Suprapubic skin (tissue), 4 donors: ENCODE measurements around the gene SLC12A8. TPM values are rescaled to one million over a fixed set of nuclear protein-coding genes. Genes with fewer than 3 reads are reported as not detected.

ENCODE experiments used
- DNase-seq, 2 donors: peaks; one replicate each; pipeline ENCODE4 v3.0.0-alpha.2; 2019; ENCODE audit warnings: low spot score in 2 of 2
- H3K27ac ChIP-seq: fragments of 200-600 bp; sonication (generic); one replicate; pipeline ENCODE4 v1.5.1; 2019
- H3K27me3 ChIP-seq: fragments of 200-600 bp; sonication (generic); one replicate; pipeline ENCODE4 v1.5.1; 2019
- H3K36me3 ChIP-seq: fragments of 200-600 bp; sonication (generic); one replicate; pipeline ENCODE4 v1.5.1; 2019
- H3K4me1 ChIP-seq: fragments of 200-600 bp; sonication (generic); one replicate; pipeline ENCODE4 v1.5.1; 2019
- H3K4me3 ChIP-seq: fragments of 200-600 bp; sonication (generic); one replicate; pipeline ENCODE4 v1.5.1; 2019; ENCODE audit warnings: mild to moderate bottlenecking
- H3K9me3 ChIP-seq: fragments of 200-600 bp; sonication (generic); one replicate; pipeline ENCODE4 v1.5.1; 2019
- EP300 ChIP-seq: sonication (generic); formaldehyde crosslinking; IDR thresholded peaks from one replicate; pipeline ENCODE4 v1.6.1; 2017; ENCODE audit warnings: antibody characterized with exemption
- POLR2A ChIP-seq, 2 donors: fragments of 450-650 bp; IDR thresholded peaks; one replicate each; pipeline ENCODE4 v1.6.1; 2017; ENCODE audit warnings: antibody characterized with exemption in 2 of 2, mild to moderate bottlenecking in 2 of 2, moderate library complexity in 2 of 2
- POLR2AphosphoS5 ChIP-seq, 3 donors: sonication (generic); formaldehyde crosslinking; IDR thresholded peaks; one replicate each; pipeline ENCODE4 v1.6.1; 2017; ENCODE audit warnings: antibody characterized with exemption in 3 of 3
- WGBS: methylation state at CpG from one replicate; pipeline ENCODE4 v1.1.5; 2018; 5-methylcytosine and 5-hydroxymethylcytosine counted together
- total RNA-seq, 4 donors: library from RNA; depleted of rRNA; stranded (reverse); fragments of >200 nt; gene quantifications; one replicate each; pipeline ENCODE4 v1.1.0, GENCODE V29; 2016
- TF ChIP-seq, protein P1 (sequence below), 2 donors: fragments of 200-600 bp in 1 of 2; fragments of 450-650 bp in 1 of 2; sonication (generic) in 1 of 2; IDR thresholded peaks; one replicate each; pipeline ENCODE4 v1.5.1; 2016 to 2019; ENCODE audit warnings: antibody characterized with exemption in 2 of 2, mild to moderate bottlenecking in 1 of 2, moderate library complexity in 1 of 2

The SLC12A8 gene
- total RNA-seq, 4 donors from 2014 or later: 2.5 to 5.8 (median 4.4) TPM

DNA sequence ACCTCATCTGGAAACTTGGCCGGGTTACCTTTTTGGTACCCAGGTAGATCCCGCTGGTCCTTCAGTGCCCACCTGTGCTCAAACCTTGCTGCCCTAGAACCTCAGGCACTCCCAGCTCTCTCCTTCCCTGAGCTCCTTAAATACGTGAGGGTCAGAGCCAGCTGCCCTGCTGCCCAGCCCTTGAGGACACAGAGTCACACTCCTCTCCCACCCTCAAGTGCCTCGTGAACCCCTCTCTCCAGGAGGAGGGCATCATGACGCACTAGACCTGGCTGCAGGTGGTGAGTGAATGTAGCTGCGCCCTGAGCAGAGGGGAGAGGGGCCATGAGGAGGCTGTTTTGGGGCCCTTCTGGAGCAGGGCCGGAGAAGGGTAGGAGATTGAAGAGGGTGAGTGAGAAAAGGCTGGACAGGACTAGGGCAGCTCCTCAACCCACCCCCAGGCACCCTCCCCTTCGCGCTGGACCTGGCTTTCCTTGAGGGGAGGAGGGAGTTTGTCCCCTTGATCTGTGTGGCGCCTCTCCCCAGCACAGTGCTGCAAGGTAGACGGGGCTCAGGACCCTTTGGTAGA lies 941 bp downstream of the SLC12A8 start:
- H3K4me1 ChIP-seq: peaks cover 18% of the 10 kb centered on the region
- no peaks in the 10 kb centered on the region for H3K36me3 ChIP-seq
- no peak overlapping the region for H3K27ac ChIP-seq
- WGBS: 74% methylated on average over 11 of the region's 11 CpGs
- DNase-seq: no peak
- H3K4me3 ChIP-seq: peak overlapping the region; percentile 63
- no peaks in the 10 kb centered on the region for H3K9me3 ChIP-seq
- TF ChIP-seq POLR2A (IDR thresholded peaks at IDR 0.05) (no peak), EP300 (no peak), POLR2AphosphoS5 (IDR thresholded peaks at IDR 0.05) (no peak)
- TF ChIP-seq, protein P1, sequence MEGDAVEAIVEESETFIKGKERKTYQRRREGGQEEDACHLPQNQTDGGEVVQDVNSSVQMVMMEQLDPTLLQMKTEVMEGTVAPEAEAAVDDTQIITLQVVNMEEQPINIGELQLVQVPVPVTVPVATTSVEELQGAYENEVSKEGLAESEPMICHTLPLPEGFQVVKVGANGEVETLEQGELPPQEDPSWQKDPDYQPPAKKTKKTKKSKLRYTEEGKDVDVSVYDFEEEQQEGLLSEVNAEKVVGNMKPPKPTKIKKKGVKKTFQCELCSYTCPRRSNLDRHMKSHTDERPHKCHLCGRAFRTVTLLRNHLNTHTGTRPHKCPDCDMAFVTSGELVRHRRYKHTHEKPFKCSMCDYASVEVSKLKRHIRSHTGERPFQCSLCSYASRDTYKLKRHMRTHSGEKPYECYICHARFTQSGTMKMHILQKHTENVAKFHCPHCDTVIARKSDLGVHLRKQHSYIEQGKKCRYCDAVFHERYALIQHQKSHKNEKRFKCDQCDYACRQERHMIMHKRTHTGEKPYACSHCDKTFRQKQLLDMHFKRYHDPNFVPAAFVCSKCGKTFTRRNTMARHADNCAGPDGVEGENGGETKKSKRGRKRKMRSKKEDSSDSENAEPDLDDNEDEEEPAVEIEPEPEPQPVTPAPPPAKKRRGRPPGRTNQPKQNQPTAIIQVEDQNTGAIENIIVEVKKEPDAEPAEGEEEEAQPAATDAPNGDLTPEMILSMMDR (IDR thresholded peaks at IDR 0.05): no peak
- H3K27me3 ChIP-seq: peaks cover 27% of the 10 kb centered on the region

DNA sequence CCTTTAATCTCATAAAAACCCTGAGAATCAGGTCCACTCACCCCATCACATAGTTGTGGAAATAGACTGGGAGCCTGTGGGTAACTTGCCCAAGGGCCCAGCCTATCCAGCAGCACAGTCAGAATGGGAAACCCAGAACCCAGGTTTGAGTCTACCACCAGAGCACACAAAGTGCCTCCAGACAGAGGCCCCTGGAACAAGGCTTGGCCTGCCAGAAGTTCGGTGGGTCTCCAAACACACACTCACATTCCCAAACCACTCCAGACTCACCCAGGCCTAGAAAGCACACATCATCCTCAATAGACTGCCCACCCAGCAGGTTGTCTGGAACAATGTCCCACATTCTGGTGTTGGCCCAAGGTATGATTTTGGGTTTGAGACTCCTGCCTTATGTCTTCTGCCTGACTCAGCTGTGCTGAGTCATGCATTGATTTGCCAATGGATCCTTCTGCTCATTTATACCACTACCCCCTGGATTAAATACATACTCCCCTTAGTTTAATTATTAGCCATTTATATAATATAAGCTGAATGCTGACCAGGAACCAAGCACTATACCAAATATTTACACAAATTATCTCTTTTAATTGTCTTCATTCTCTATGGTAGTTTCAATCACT lies 4.5 kb downstream of the SLC12A8 start:
- Histone ChIP-seq H3K27ac (no peak overlapping the region), H3K4me3 (no peak overlapping the region), H3K9me3 (no peaks in the 10 kb centered on the region), H3K36me3 (no peaks in the 10 kb centered on the region), H3K4me1 (peaks cover 16% of the 10 kb centered on the region), H3K27me3 (peaks cover 19% of the 10 kb centered on the region)
- TF ChIP-seq EP300: no peak
- no peak for TF ChIP-seq POLR2AphosphoS5 (IDR thresholded peaks at IDR 0.05)
- TF ChIP-seq, protein P1 (IDR thresholded peaks at IDR 0.05): no peak
- TF ChIP-seq POLR2A (IDR thresholded peaks at IDR 0.05): no peak
- 83% methylated on average over 1 of the region's 1 CpG for WGBS
- DNase-seq: no peak

DNA sequence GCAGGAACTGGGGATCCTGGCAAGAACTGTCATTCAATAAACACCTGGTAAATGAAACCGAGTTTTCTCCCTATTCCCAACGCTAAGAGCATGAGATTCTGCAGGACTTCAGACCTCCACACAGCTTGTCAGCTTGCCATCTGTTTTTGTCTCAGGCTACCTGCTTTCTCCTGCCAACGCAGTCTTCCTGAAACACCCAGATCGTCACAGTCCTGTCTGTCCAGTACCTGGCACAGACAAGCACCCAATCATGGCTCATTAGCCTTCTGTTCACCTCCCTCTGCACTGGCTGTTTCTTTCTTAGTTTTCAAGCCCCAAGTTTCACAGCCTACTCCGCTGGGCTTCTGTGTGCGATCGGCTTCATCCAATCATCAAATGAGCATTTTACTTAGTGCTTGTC lies 5.0 kb downstream of the SLC12A8 start:
- H3K4me1 ChIP-seq: peaks cover 11% of the 10 kb centered on the region
- peaks cover 14% of the 10 kb centered on the region for H3K27me3 ChIP-seq
- no peak overlapping the region for H3K27ac ChIP-seq
- TF ChIP-seq POLR2AphosphoS5 (IDR thresholded peaks at IDR 0.05): no peak
- TF ChIP-seq EP300: no peak
- TF ChIP-seq POLR2A (IDR thresholded peaks at IDR 0.05): no peak
- TF ChIP-seq, protein P1 (IDR thresholded peaks at IDR 0.05): no peak
- no peaks in the 10 kb centered on the region for H3K36me3 ChIP-seq
- H3K4me3 ChIP-seq: no peak overlapping the region
- DNase-seq: no peak
- no peaks in the 10 kb centered on the region for H3K9me3 ChIP-seq
- WGBS: 74% methylated on average over 7 of the region's 7 CpGs

DNA sequence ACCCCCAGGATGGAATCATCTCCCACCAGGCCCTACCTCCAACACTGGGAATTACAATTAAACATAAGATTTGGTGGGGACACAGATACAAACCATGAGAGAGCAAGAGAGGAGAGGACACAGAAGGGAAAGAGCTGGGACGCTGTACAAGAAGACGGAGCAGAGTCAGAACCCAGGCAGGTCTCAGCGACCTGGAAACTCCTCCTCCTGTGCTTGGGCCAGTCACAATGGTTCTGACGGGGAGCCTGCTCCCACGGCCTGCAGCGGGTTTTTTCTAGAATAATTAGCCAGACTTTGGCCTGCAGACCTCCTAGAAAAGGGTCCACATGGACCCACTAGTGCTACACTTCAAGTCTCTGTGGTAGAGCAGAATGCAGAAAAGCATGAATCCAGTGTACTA lies 5.6 kb downstream of the SLC12A8 start:
- Histone ChIP-seq H3K36me3 (no peaks in the 10 kb centered on the region), H3K4me1 (peaks cover 5% of the 10 kb centered on the region), H3K4me3 (no peak overlapping the region), H3K9me3 (no peaks in the 10 kb centered on the region), H3K27ac (no peak overlapping the region), H3K27me3 (peaks cover 8% of the 10 kb centered on the region)
- DNase-seq: no peak
- TF ChIP-seq POLR2AphosphoS5 (IDR thresholded peaks at IDR 0.05) (no peak), EP300 (no peak), POLR2A (IDR thresholded peaks at IDR 0.05) (no peak)
- TF ChIP-seq, protein P1 (IDR thresholded peaks at IDR 0.05): no peak
- 71% methylated on average over 6 of the region's 6 CpGs for WGBS

DNA sequence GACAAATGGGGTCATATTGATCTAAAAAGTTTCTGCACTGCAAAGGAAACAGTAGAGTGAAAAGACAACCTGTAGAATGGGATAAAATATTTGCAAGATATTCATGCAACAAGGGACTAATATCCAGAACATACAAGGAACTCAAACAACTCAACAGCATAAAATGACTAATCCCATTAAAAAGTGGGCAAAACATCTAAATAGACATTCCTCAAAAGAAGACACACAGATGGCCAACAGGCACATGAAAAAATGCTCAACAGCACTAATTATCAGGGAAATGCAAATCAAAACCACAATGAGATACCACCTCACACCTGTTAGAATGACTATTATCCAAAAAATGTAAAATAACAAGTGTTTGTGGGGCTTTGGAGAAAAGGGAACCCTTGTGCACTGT lies 8.8 kb downstream of the SLC12A8 start:
- no peak overlapping the region for H3K4me3 ChIP-seq
- no peak for TF ChIP-seq EP300
- no peak for TF ChIP-seq POLR2AphosphoS5 (IDR thresholded peaks at IDR 0.05)
- no peak for TF ChIP-seq POLR2A (IDR thresholded peaks at IDR 0.05)

More for the DNA sequence above, 8.8 kb downstream of the SLC12A8 start:
- Histone ChIP-seq H3K36me3 (no peaks in the 10 kb centered on the region), H3K27ac (no peak overlapping the region), H3K9me3 (no peaks in the 10 kb centered on the region), H3K27me3 (no peaks in the 10 kb centered on the region), H3K4me1 (no peaks in the 10 kb centered on the region)
- no peak for DNase-seq
